Adrenal gland (tissue), 12 donors: Measurements from ENCODE around the gene DHDDS. TPM values are rescaled to one million over a fixed set of nuclear protein-coding genes. Genes with fewer than 3 reads are reported as not detected.

Experiments used
- DNase-seq, 7 donors: peaks; one replicate each; pipeline ENCODE4 v3.0.0-alpha.2; 2019 to 2020
- H3K27ac ChIP-seq, 5 donors: fragments of 200-600 bp; sonication (generic) in 4 of 5; 1 replicate in 3 of 5; 2 replicates in 2 of 5; pipeline versions ENCODE4 v1.5.1 to v1.8.0; 2016 to 2020; ENCODE audit warnings: mild to moderate bottlenecking in 1 of 5
- H3K27me3 ChIP-seq: fragments of 200-600 bp; 2 replicates; pipeline ENCODE4 v1.8.0; 2021
- H3K36me3 ChIP-seq, 2 donors: fragments of 200-600 bp; replicated peaks in 1 of 2; 1 replicate in 1 of 2; 2 replicates in 1 of 2; pipeline versions ENCODE4 v1.5.1 to v1.8.0; 2018 to 2022
- H3K4me1 ChIP-seq, 2 donors: fragments of 200-600 bp; replicated peaks in 1 of 2; 1 replicate in 1 of 2; 2 replicates in 1 of 2; pipeline versions ENCODE4 v1.5.1 to v1.8.0; 2018 to 2021
- H3K4me3 ChIP-seq, 4 donors: fragments of 200-600 bp; sonication (generic) in 3 of 4; one replicate each; pipeline ENCODE4 v1.5.1; 2016 to 2018
- H3K9me3 ChIP-seq, 3 donors: fragments of 200-600 bp; sonication (generic) in 1 of 3; replicated peaks in 1 of 3; 1 replicate in 2 of 3; 2 replicates in 1 of 3; pipeline versions ENCODE4 v1.5.1 to v1.8.0; 2016 to 2021
- CTCF ChIP-seq, 6 experiments: fragments of 450-650 bp in 4 of 6; fragments of 200-600 bp in 2 of 6; sonication (generic) in 1 of 6; IDR thresholded peaks; 1 replicate in 5 of 6; 2 replicates in 1 of 6; pipeline versions ENCODE4 v1.5.1 to v1.8.0; 2016 to 2021; ENCODE audit warnings: antibody characterized with exemption in 6 of 6, mild to moderate bottlenecking in 2 of 6, moderate library complexity in 1 of 6
- POLR2A ChIP-seq, 2 donors: fragments of 450-650 bp; IDR thresholded peaks; one replicate each; pipeline ENCODE4 v1.6.1; 2017; ENCODE audit warnings: antibody characterized with exemption in 2 of 2, mild to moderate bottlenecking in 2 of 2, moderate library complexity in 1 of 2
- WGBS, 4 donors: extraction: QIAGEN DNeasy Blood & Tissue Kit in 2 of 4; methylation state at CpG; one replicate each; pipeline versions ENCODE4 v1.1.5 to v1.1.7; 2013 to 2017; 5-methylcytosine and 5-hydroxymethylcytosine counted together
- intact Hi-C, 2 donors: fragments of 100-400 bp; cut with DNase I; formaldehyde crosslinking; loops; one replicate each; pipeline versions ENCODE4 v1.14.1 to v1.15.0; 2022 to 2023
- polyA plus RNA-seq, 3 donors: library from polyadenylated mRNA; stranded (reverse); fragments of 200-250 nt in 2 of 3; fragments of 350-450 nt in 1 of 3; fragmentation: Illumina TruSeq in 1 of 3; extraction: RNeasy Lipid Tissue Mini Kit (QIAGEN cat#74804) in 1 of 3; gene quantifications; one replicate each; pipeline ENCODE4 v1.2.3, GENCODE V29; 2013 to 2014
- total RNA-seq, 9 donors: library from RNA; depleted of rRNA in 4 of 9; stranded (reverse); fragments of >200 nt in 4 of 9; fragments of 120-200 nt in 1 of 9; fragmentation: NEBNext Ultra II Directional in 1 of 9; extraction: Animal tissue kit (Norgen Biotek cat#: 25700) in 1 of 9; gene quantifications; one replicate each; pipeline versions ENCODE4 v1.1.0 to v1.2.4, GENCODE V29; 2013 to 2023
- donor health status: healthy with polysubstance abuse.
- donor health status: Bipolar disorder and iron deficiency.
- donor health status: DM: yes; HTN: yes; CAD: no.
- donor health status: DM: no; HTN: no; CAD: no.
- donor health status: DM: no; HTN: no; CAD: no.
- donor health status: DM: yes; HTN: yes; CAD: no.

DHDDS gene
- total and polyA plus RNA-seq, 12 donors, result 24.0 to 77.2 (median 43.7) TPM

- Histone ChIP-seq H3K4me1 (no peaks in the 10 kb centered on the region), H3K36me3 (peaks cover 0 to 58% of the 10 kb centered on the region in 2 donors), H3K9me3 (no peaks in the 10 kb centered on the region), H3K4me3 (no peak overlapping the region), H3K27me3 (no peaks in the 10 kb centered on the region), H3K27ac (no peak overlapping the region)
- TF ChIP-seq CTCF (IDR thresholded peaks at IDR 0.05) (no peak), POLR2A (IDR thresholded peaks at IDR 0.05) (no peak)
- intact Hi-C loops, result no loop called here
- 92 to 95% (median 94%) methylated on average over 3 of the region's 3 CpGs for WGBS, 4 donors
- no peak for DNase-seq
These were observed 17.7 kb downstream of the DHDDS start for GRCh38 chr1:26449868-26450267.

GRCh38 chr1:26450908-26451307, 18.8 kb downstream of the DHDDS start:
- H3K27me3 ChIP-seq, result no peaks in the 10 kb centered on the region
- H3K27ac ChIP-seq, result no peak overlapping the region
- WGBS, 4 donors, result 89 to 96% (median 95%) methylated on average over 3 of the region's 3 CpGs
- H3K4me3 ChIP-seq, result no peak overlapping the region
- H3K4me1 ChIP-seq, result no peaks in the 10 kb centered on the region
- DNase-seq, result no peak
- peaks cover 0 to 56% of the 10 kb centered on the region in 2 donors for H3K36me3 ChIP-seq
- no peaks in the 10 kb centered on the region for H3K9me3 ChIP-seq
- intact Hi-C loops, result no loop called here
- TF ChIP-seq POLR2A (IDR thresholded peaks at IDR 0.05), result no peak
- no peak for TF ChIP-seq CTCF (IDR thresholded peaks at IDR 0.05)

- TF ChIP-seq POLR2A (IDR thresholded peaks at IDR 0.05) (no peak), CTCF (IDR thresholded peaks at IDR 0.05) (no peak)
- no peak overlapping the region for H3K4me3 ChIP-seq
- WGBS, 4 donors, result 94 to 97% (median 96%) methylated on average over 5 of the region's 5 CpGs
- H3K27me3 ChIP-seq, result no peaks in the 10 kb centered on the region
- no peak overlapping the region for H3K27ac ChIP-seq
- H3K4me1 ChIP-seq, result no peaks in the 10 kb centered on the region
- no peak for DNase-seq
- no peaks in the 10 kb centered on the region for H3K9me3 ChIP-seq
- intact Hi-C loops, result no loop called here
- H3K36me3 ChIP-seq, result peaks cover 0 to 50% of the 10 kb centered on the region in 2 donors
These were observed 20.5 kb downstream of the DHDDS start for GRCh38 chr1:26452459-26453183.

GRCh38 chr1:26459148-26459547, 27.0 kb downstream of the DHDDS start:
- DNase-seq, result no peak
- H3K36me3 ChIP-seq, result peaks cover 0 to 50% of the 10 kb centered on the region in 2 donors
- H3K4me3 ChIP-seq, result no peak overlapping the region
- no peaks in the 10 kb centered on the region for H3K9me3 ChIP-seq
- WGBS, 4 donors, result 90 to 94% (median 93%) methylated on average over 1 of the region's 1 CpG
- no peak overlapping the region for H3K27ac ChIP-seq
- no peaks in the 10 kb centered on the region for H3K27me3 ChIP-seq
- intact Hi-C loops, result no loop called here
- TF ChIP-seq POLR2A (IDR thresholded peaks at IDR 0.05) (no peak), CTCF (IDR thresholded peaks at IDR 0.05) (no peak)
- no peaks in the 10 kb centered on the region for H3K4me1 ChIP-seq
